Breast epithelium (tissue), 4 donors: ENCODE data around the gene OR56A4. TPM values are rescaled to one million over a fixed set of nuclear protein-coding genes. Genes with fewer than 3 reads are reported as not detected.

ENCODE experiments used
- DNase-seq, 2 donors: peaks; one replicate each; pipeline ENCODE4 v3.0.0-alpha.2; 2019; ENCODE audit warnings: low spot score in 2 of 2
- H3K27ac ChIP-seq, 2 donors: fragments of 200-600 bp; sonication (generic) in 1 of 2; one replicate each; pipeline ENCODE4 v1.5.1; 2016 to 2019; ENCODE audit warnings: mild to moderate bottlenecking in 1 of 2
- H3K27me3 ChIP-seq, 2 donors: fragments of 200-600 bp; sonication (generic) in 1 of 2; one replicate each; pipeline versions ENCODE4 v1.5.1 to v1.6.0; 2017 to 2019; ENCODE audit warnings: control low read depth in 1 of 2, mild to moderate bottlenecking in 1 of 2
- H3K36me3 ChIP-seq: fragments of 200-600 bp; one replicate; pipeline ENCODE4 v1.5.1; 2019
- H3K4me1 ChIP-seq, 2 donors: fragments of 200-600 bp; sonication (generic); one replicate each; pipeline ENCODE4 v1.5.1; 2016 to 2019; ENCODE audit warnings: control low read depth in 1 of 2
- H3K4me3 ChIP-seq, 3 donors: fragments of 200-600 bp; sonication (generic); 1 replicate in 2 of 3; 2 replicates in 1 of 3; pipeline ENCODE4 v1.5.1; 2016 to 2019; ENCODE audit warnings: mild to moderate bottlenecking in 3 of 3, moderate library complexity in 2 of 3
- H3K9me3 ChIP-seq, 2 donors: fragments of 200-600 bp; sonication (generic) in 1 of 2; one replicate each; pipeline ENCODE4 v1.5.1; 2016 to 2019; ENCODE audit warnings: control low read depth in 1 of 2
- CTCF ChIP-seq, 3 donors: fragments of 450-650 bp; IDR thresholded peaks; one replicate each; pipeline ENCODE4 v1.5.1; 2016 to 2017; ENCODE audit warnings: antibody characterized with exemption in 3 of 3, mild to moderate bottlenecking in 3 of 3, moderate library complexity in 3 of 3
- POLR2A ChIP-seq: fragments of 450-650 bp; IDR thresholded peaks from one replicate; pipeline ENCODE4 v1.6.1; 2016; ENCODE audit warnings: antibody characterized with exemption, mild to moderate bottlenecking, moderate library complexity
- POLR2AphosphoS5 ChIP-seq, 3 donors: sonication (generic); formaldehyde crosslinking; IDR thresholded peaks; one replicate each; pipeline ENCODE4 v1.6.1; 2017; ENCODE audit warnings: antibody characterized with exemption in 3 of 3
- intact Hi-C: fragments of 100-400 bp; cut with DNase I; formaldehyde crosslinking; loops from one replicate; pipeline ENCODE4 v1.15.1; 2023; ENCODE audit warnings: low total_unique reads
- total RNA-seq, 3 donors: library from RNA; depleted of rRNA; stranded (reverse); fragments of >200 nt; gene quantifications; one replicate each; pipeline ENCODE4 v1.1.0, GENCODE V29; 2016

The OR56A4 gene
- total RNA-seq, 3 donors from 2014 or later: not detected

- intact Hi-C loops: no loop called here
- H3K27ac ChIP-seq: no peak within 1 kb of the TSS
- TF ChIP-seq POLR2AphosphoS5 (IDR thresholded peaks at IDR 0.05) (no peak), POLR2A (no peak), CTCF (IDR thresholded peaks at IDR 0.05) (no peak)
- no peaks in the 10 kb centered on the region for H3K9me3 ChIP-seq
- peaks cover 0 to 4% of the 10 kb centered on the region in 2 donors for H3K27me3 ChIP-seq
- H3K4me1 ChIP-seq: no peaks in the 10 kb centered on the region
- no peak within 1 kb of the TSS for H3K4me3 ChIP-seq
- no peak for DNase-seq
- H3K36me3 ChIP-seq: no peaks in the 10 kb centered on the region
Observed at GRCh38 chr11:5986885-5987284, 19.9 kb downstream of the OR56A4 start, which contains the start of gene OR52L1. OR52L1 (minus strand) TSS chr11:5986985; CDS start chr11:5986930, 55 bp downstream.

- H3K9me3 ChIP-seq: peaks cover 0 to 6% of the 10 kb centered on the region in 2 donors
- no peaks in the 10 kb centered on the region for H3K36me3 ChIP-seq
- no peaks in the 10 kb centered on the region for H3K27me3 ChIP-seq
- intact Hi-C loops: no loop called here
- no peak overlapping the region for H3K4me3 ChIP-seq
- TF ChIP-seq CTCF (IDR thresholded peaks at IDR 0.05): no peak
- no peak for TF ChIP-seq POLR2A
- TF ChIP-seq POLR2AphosphoS5 (IDR thresholded peaks at IDR 0.05): no peak
- no peak for DNase-seq
- no peaks in the 10 kb centered on the region for H3K4me1 ChIP-seq
- no peak overlapping the region for H3K27ac ChIP-seq
Observed at GRCh38 chr11:5983443-5983842, 23.3 kb downstream of the OR56A4 start.

- H3K4me1 ChIP-seq: no peaks in the 10 kb centered on the region
- no peaks in the 10 kb centered on the region for H3K36me3 ChIP-seq
- DNase-seq: no peak
- TF ChIP-seq CTCF (IDR thresholded peaks at IDR 0.05): no peak
- no peak for TF ChIP-seq POLR2A
- no peak for TF ChIP-seq POLR2AphosphoS5 (IDR thresholded peaks at IDR 0.05)
- no peaks in the 10 kb centered on the region for H3K9me3 ChIP-seq
- intact Hi-C loops: loop anchor here (10.0 kb wide), 1 partner anchor 1001 kb away; no protein-coding TSS in a partner anchor
- H3K27ac ChIP-seq: no peak overlapping the region
- no peak overlapping the region for H3K4me3 ChIP-seq
- H3K27me3 ChIP-seq: no peaks in the 10 kb centered on the region
Observed at GRCh38 chr11:5973530-5973929, 33.2 kb downstream of the OR56A4 start.

GRCh38 chr11:5968394-5968793 lies 38.4 kb downstream of the OR56A4 start, which contains the start of gene OR56A5:
OR56A5 (minus strand) TSS chr11:5968494; CDS start chr11:5968494, 0 bp downstream.
- intact Hi-C loops: loop anchor here (1.0 kb wide), 1 partner anchor 8 kb away; no protein-coding TSS in a partner anchor
- no peak for TF ChIP-seq CTCF (IDR thresholded peaks at IDR 0.05)
- TF ChIP-seq POLR2A: no peak
- no peak for TF ChIP-seq POLR2AphosphoS5 (IDR thresholded peaks at IDR 0.05)
- Histone ChIP-seq H3K27me3 (no peaks in the 10 kb centered on the region), H3K4me3 (no peak within 1 kb of the TSS), H3K27ac (no peak within 1 kb of the TSS), H3K9me3 (peaks cover 1 to 18% of the 10 kb centered on the region in 2 donors), H3K4me1 (no peaks in the 10 kb centered on the region), H3K36me3 (no peaks in the 10 kb centered on the region)
- DNase-seq: no peak

- intact Hi-C loops: loop anchor here (1.0 kb wide), 1 partner anchor 7 kb away; no protein-coding TSS in a partner anchor
- Histone ChIP-seq H3K4me1 (no peaks in the 10 kb centered on the region), H3K9me3 (peaks cover 6 to 25% of the 10 kb centered on the region in 2 donors), H3K4me3 (no peak overlapping the region), H3K27ac (no peak overlapping the region), H3K36me3 (no peaks in the 10 kb centered on the region), H3K27me3 (no peaks in the 10 kb centered on the region)
- TF ChIP-seq POLR2A: no peak
- no peak for TF ChIP-seq POLR2AphosphoS5 (IDR thresholded peaks at IDR 0.05)
- TF ChIP-seq CTCF (IDR thresholded peaks at IDR 0.05): no peak
- no peak for DNase-seq
Observed at GRCh38 chr11:5967708-5968107, 39.0 kb downstream of the OR56A4 start.
